ENCODE measurements around the gene PEX12. TPM values are rescaled to one million over a fixed set of nuclear protein-coding genes. Genes with fewer than 3 reads are reported as not detected.

The PEX12 gene
- total and polyA plus RNA-seq, 9 of the 15 experiments (the other 6 are each of a cell fraction or from before 2014, with no cell fraction given): 4.0 to 12.4 (median 6.4) TPM

GRCh38 chr17:35621768-35622167, 43.4 kb upstream of the PEX12 start:
- H3K27ac ChIP-seq (ENCODE audit: extremely low read depth, low read depth, low read length): no peak overlapping the region
- TF ChIP-seq ZZZ3 (IDR thresholded peaks at IDR 0.05): no peak
- TF ChIP-seq PTBP1 (IDR thresholded peaks at IDR 0.05; ENCODE audit: low read depth, low read length): no peak
- no peak for TF ChIP-seq ZNF165 (CRISPR knock-in tag; IDR thresholded peaks at IDR 0.05; ENCODE audit: borderline replicate concordance)
- TF ChIP-seq DIDO1 (tag; IDR thresholded peaks at IDR 0.05; ENCODE audit: low read depth): no peak
- TF ChIP-seq HES1 (IDR thresholded peaks at IDR 0.05; ENCODE audit: low read depth): no peak
- TF ChIP-seq ETV6 (IDR thresholded peaks at IDR 0.05; ENCODE audit: borderline replicate concordance in 1 of 2, low read depth in 2 of 2, low read length in 1 of 2): no peak
- no peak for TF ChIP-seq ETV6 (CRISPR knock-in tag; IDR thresholded peaks at IDR 0.05; ENCODE audit: borderline replicate concordance)
- TF ChIP-seq WHSC1 (IDR thresholded peaks at IDR 0.05; ENCODE audit: low read length): no peak
- TF ChIP-seq LARP7 (IDR thresholded peaks at IDR 0.05): no peak
- no peak for TF ChIP-seq KLF10 (CRISPR knock-in tag; IDR thresholded peaks at IDR 0.05)
- no peak for TF ChIP-seq SMARCA4 (IDR thresholded peaks at IDR 0.05)
- TF ChIP-seq ZNF408 (CRISPR knock-in tag; IDR thresholded peaks at IDR 0.05; ENCODE audit: low read depth): no peak
- no peak for TF ChIP-seq CREBBP (IDR thresholded peaks at IDR 0.05; ENCODE audit: low read depth, low read length)
- no peak overlapping the region for H2AFZ ChIP-seq (ENCODE audit: low read depth, low read length)
- H3K4me1 ChIP-seq (replicated peaks in 1 of 2; ENCODE audit: control insufficient read depth in 2 of 2, insufficient read depth in 2 of 2, low read length in 2 of 2): no peaks in the 10 kb centered on the region
- H3K79me2 ChIP-seq (ENCODE audit: control insufficient read depth, insufficient read depth, low read length): peaks cover 24% of the 10 kb centered on the region
- no peak overlapping the region for H3K4me2 ChIP-seq (ENCODE audit: insufficient read depth, low read length)
- no peaks in the 10 kb centered on the region for H3K9me3 ChIP-seq (replicated peaks; ENCODE audit: control insufficient read depth, insufficient read depth, low read depth, low read length)
- H3K9me1 ChIP-seq (ENCODE audit: control insufficient read depth, insufficient read depth, low read length): no peaks in the 10 kb centered on the region
- BruUV-seq (replicated peaks): no TSS peak
- no peak overlapping the region for H3K9ac ChIP-seq (ENCODE audit: insufficient read depth in 1 of 2, low read depth in 2 of 2, low read length in 2 of 2)
- H3K4me3 ChIP-seq: no peak overlapping the region
- no peaks in the 10 kb centered on the region for H3K27me3 ChIP-seq (ENCODE audit: control insufficient read depth in 2 of 2, insufficient read depth in 2 of 2, low read length in 2 of 2)
- no peak for FAIRE-seq
- H3K36me3 ChIP-seq (ENCODE audit: control insufficient read depth, insufficient read depth, low read length): peaks cover 91% of the 10 kb centered on the region
- no peak for DNase-seq (ENCODE audit: extremely low read depth in 1 of 4, low spot score in 3 of 4)
- in situ Hi-C loops (cut with MboI): no loop called here
- WGBS (ENCODE audit: insufficient coverage, low coverage, missing lambda C conversion rate): 63% methylated on average over 1 of the region's 1 CpG
- ChIA-PET POLR2A (interaction anchor here (1.0 kb wide), 1 partner anchor 14 kb away, joined by 4 read pairs; no protein-coding TSS in a partner anchor), CTCF (ENCODE audit: low intra/inter-chr PET ratio) (no interaction called here)
- intact Hi-C loops (cut with micrococcal nuclease): no loop called here
- H4K20me1 ChIP-seq (replicated peaks; ENCODE audit: control insufficient read depth, insufficient read depth, low read length): no peaks in the 10 kb centered on the region
- no peak for ATAC-seq

Data from K562 (cell line).